K562 (cell line): ENCODE results near the gene ATF5. TPM values are rescaled to one million over a fixed set of nuclear protein-coding genes. Genes with fewer than 3 reads are reported as not detected.

Experiments used
- BCOR ChIP-seq: fragments of 450-650 bp; IDR thresholded peaks from 2 replicates; pipeline ENCODE4 v1.6.1; 2016
- CREM ChIP-seq: IDR thresholded peaks from 2 replicates; pipeline ENCODE4 v1.6.1; 2014; ENCODE audit warnings: antibody characterized with exemption, low read depth
- DACH1 ChIP-seq: fragments of 450-650 bp; IDR thresholded peaks from 2 replicates; pipeline ENCODE4 v1.6.1; 2018; ENCODE audit not compliant: partially characterized antibody
- ELK1 ChIP-seq: sonication (generic); formaldehyde crosslinking; IDR thresholded peaks from 2 replicates; pipeline ENCODE4 v1.8.1; 2022; ENCODE audit warnings: missing genetic modification reagents
- HMGN3 ChIP-seq: IDR thresholded peaks from 2 replicates; pipeline ENCODE4 v1.6.1; 2011; ENCODE audit warnings: borderline replicate concordance, low read depth, mild to moderate bottlenecking, mixed read lengths, low read length; ENCODE audit not compliant: insufficient read length; ENCODE audit errors: extremely low read depth
- MAX ChIP-seq: sonication (generic); formaldehyde crosslinking; IDR thresholded peaks from 2 replicates; pipeline ENCODE4 v1.9.0; 2022; ENCODE audit warnings: mild to moderate bottlenecking, missing genetic modification reagents
- MTA3 ChIP-seq: fragments of 450-650 bp; formaldehyde crosslinking; IDR thresholded peaks from 2 replicates; pipeline ENCODE4 v1.6.1; 2017; ENCODE audit warnings: mild to moderate bottlenecking, borderline replicate concordance
- NCOR1 ChIP-seq: fragments of 450-650 bp; IDR thresholded peaks from 2 replicates; pipeline ENCODE4 v1.6.1; 2016; ENCODE audit warnings: mild to moderate bottlenecking, moderate library complexity
- NFYB ChIP-seq: IDR thresholded peaks from 2 replicates; pipeline ENCODE4 v1.6.1; 2011; ENCODE audit warnings: mild to moderate bottlenecking, moderate library complexity; ENCODE audit not compliant: insufficient read length; ENCODE audit errors: extremely low read depth
- POLR2AphosphoS2 ChIP-seq: IDR thresholded peaks from 2 replicates; pipeline ENCODE4 v1.6.1; 2012; ENCODE audit warnings: low read length, improper control_type of control experiment
- PRMT5 ChIP-seq: sonication (generic); formaldehyde crosslinking; IDR thresholded peaks from 2 replicates; pipeline ENCODE4 v1.5.0; 2020; ENCODE audit warnings: missing genetic modification reagents
- RCOR1 ChIP-seq, 2 experiments: IDR thresholded peaks; 2 replicates each; pipeline ENCODE4 v1.6.1; 2012; ENCODE audit warnings: low read depth in 2 of 2, low read length in 2 of 2, borderline replicate concordance in 1 of 2, improper control_type of control experiment in 1 of 2
- RNF2 ChIP-seq: sonication (generic); IDR thresholded peaks from 2 replicates; pipeline ENCODE4 v1.6.1; 2016
- SMAD4 ChIP-seq: fragments of 250-450 bp; sonication (Bioruptor Pico); conservative IDR thresholded peaks from 2 replicates; pipeline ENCODE4 v1.8.0; 2021; ENCODE audit warnings: inconsistent platforms, mild to moderate bottlenecking, moderate library complexity
- SMARCA5 ChIP-seq: fragments of 450-650 bp; IDR thresholded peaks from 2 replicates; pipeline ENCODE4 v1.6.1; 2016
- ZBTB40 ChIP-seq, 2 experiments: fragments of 450-650 bp in 1 of 2; sonication (generic) in 1 of 2; formaldehyde crosslinking in 1 of 2; IDR thresholded peaks; 2 replicates each; pipeline versions ENCODE4 v1.7.1 to v1.9.0; 2016 to 2022; ENCODE audit warnings: inconsistent platforms in 1 of 2, mild to moderate bottlenecking in 1 of 2, missing genetic modification reagents in 1 of 2
- ZNF436 ChIP-seq: fragments of 250-450, 450-650 bp; sonication (Bioruptor Pico); formaldehyde crosslinking; IDR thresholded peaks from 2 replicates; pipeline ENCODE4 v1.7.0; 2020; ENCODE audit warnings: mild to moderate bottlenecking
- ZNF707 ChIP-seq: fragments of 250-450 bp; sonication (Bioruptor Pico); conservative IDR thresholded peaks from 2 replicates; pipeline ENCODE4 v1.8.0; 2022; ENCODE audit warnings: inconsistent platforms, mild to moderate bottlenecking, moderate library complexity
- polyA plus RNA-seq, 8 experiments: library from polyadenylated mRNA; depleted of rRNA in 4 of 8; stranded (reverse) in 5 of 8; unstranded in 3 of 8; fragments of >200 nt; fragmentation: Nextera tagmentation in 2 of 8; fragmentation: Illumina TruSeq in 1 of 8; extraction: Ambion mirVana in 2 of 8; extraction: Trizol in 1 of 8; gene quantifications; 2 replicates each; pipeline versions ENCODE4 v1.2.1 to v1.2.3, GENCODE V29; 2011 to 2014; ENCODE audit warnings: inconsistent platforms in 1 of 8, missing spikeins in 1 of 8
- total RNA-seq, 7 experiments: library from RNA; depleted of rRNA in 6 of 7; stranded (reverse); fragments of >200 nt in 6 of 7; fragmentation: Illumina TruSeq in 2 of 7; extraction: Trizol in 2 of 7; gene quantifications; 2 replicates each; pipeline versions ENCODE4 v1.2.1 to v1.2.3, GENCODE V29; 2011 to 2021; ENCODE audit warnings: low replicate concordance in 1 of 7
- TF ChIP-seq, protein P1 (sequence below): fragments of 450-650 bp; conservative IDR thresholded peaks from 2 replicates; pipeline ENCODE4 v1.6.1; 2016; ENCODE audit warnings: missing genetic modification characterization, low read depth, mild to moderate bottlenecking, missing compliant biosample characterization, moderate library complexity

Gene ATF5
- total and polyA plus RNA-seq, 9 of the 15 experiments (the other 6 are each of a cell fraction or from before 2014, with no cell fraction given), result 3.0 to 57.6 (median 11.1) TPM

DNA sequence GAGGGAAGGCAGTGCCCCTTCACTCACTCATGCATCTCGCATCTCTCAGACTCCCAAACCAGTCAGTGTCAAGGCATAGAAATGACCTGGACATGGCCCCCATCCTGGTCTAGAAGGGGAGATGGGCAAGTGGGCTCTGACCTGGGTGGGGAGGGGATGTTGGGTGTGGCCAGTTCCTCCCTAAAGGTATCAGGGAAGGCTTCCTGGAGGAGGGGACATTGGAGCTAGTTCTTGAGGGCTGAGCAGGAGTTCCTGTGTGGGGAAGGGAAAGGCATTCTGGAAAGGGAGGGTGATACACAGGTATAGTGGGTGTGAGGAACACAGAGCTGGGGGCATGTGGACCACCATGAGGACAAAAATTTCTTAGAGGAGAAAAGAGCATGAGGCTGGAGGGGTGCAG, 36.3 kb upstream of the ATF5 start (continued):
- TF ChIP-seq ZBTB40 (IDR thresholded peaks at IDR 0.05) (no peak), ZBTB40 (CRISPR knock-in tag; IDR thresholded peaks at IDR 0.05) (no peak), DACH1 (no peak), NCOR1 (no peak), MTA3 (no peak), POLR2AphosphoS2 (no peak), PRMT5 (CRISPR knock-in tag) (no peak), SMARCA5 (peak; percentile 83), CREM (no peak), BCOR (peak; percentile 83), RCOR1 (IDR thresholded peaks at IDR 0.05; ENCODE audit: borderline replicate concordance in 1 of 2, low read depth in 2 of 2, low read length in 2 of 2) (peak in 1 of 2 experiments; percentile 54; a peak in 1 of 4 replicates), HMGN3 (no peak), NFYB (no peak), ELK1 (CRISPR knock-in tag) (no peak), SMAD4 (no peak), ZNF707 (no peak), ZNF436 (CRISPR knock-in tag) (peak; percentile 66; the same call in 1 of the 2 replicates), RNF2 (no peak), MAX (no peak)
- TF ChIP-seq, protein P1, sequence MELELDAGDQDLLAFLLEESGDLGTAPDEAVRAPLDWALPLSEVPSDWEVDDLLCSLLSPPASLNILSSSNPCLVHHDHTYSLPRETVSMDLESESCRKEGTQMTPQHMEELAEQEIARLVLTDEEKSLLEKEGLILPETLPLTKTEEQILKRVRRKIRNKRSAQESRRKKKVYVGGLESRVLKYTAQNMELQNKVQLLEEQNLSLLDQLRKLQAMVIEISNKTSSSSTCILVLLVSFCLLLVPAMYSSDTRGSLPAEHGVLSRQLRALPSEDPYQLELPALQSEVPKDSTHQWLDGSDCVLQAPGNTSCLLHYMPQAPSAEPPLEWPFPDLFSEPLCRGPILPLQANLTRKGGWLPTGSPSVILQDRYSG (tag), result no peak
